Measurements from ENCODE around the gene CFAP77. TPM values are rescaled to one million over a fixed set of nuclear protein-coding genes. Genes with fewer than 3 reads are reported as not detected.

Gene CFAP77
- total and polyA plus RNA-seq, 10 of the 15 experiments (the other 5 are each of a cell fraction or from before 2014, with no cell fraction given), result 0.33 TPM; not detected in 9

GRCh38 chr9:132383462-132383883, 26.5 kb upstream of the CFAP77 start (continued):
- TF ChIP-seq NFIC (IDR thresholded peaks at IDR 0.05; ENCODE audit: low read depth, low read length), result 0 out of 2 replicates have a peak, but pooled peaks have one; percentile 12
- TF ChIP-seq DPF2 (IDR thresholded peaks at IDR 0.05), result no peak
- 0 out of 2 replicates have a peak, but pooled peaks have one; percentile 30 for TF ChIP-seq MEF2A (IDR thresholded peaks at IDR 0.05; ENCODE audit: insufficient read depth, low read depth, low read length)
- no peak for TF ChIP-seq BCL3 (IDR thresholded peaks at IDR 0.05; ENCODE audit: borderline replicate concordance, insufficient read depth, low read depth, low read length, poor library complexity, severe bottlenecking)
- no peak for TF ChIP-seq IKZF2 (IDR thresholded peaks at IDR 0.05)
- TF ChIP-seq POU2F2 (IDR thresholded peaks at IDR 0.05; ENCODE audit: borderline replicate concordance, low read depth, low read length), result peak; percentile 73; the same call in 1 of the 3 replicates
- no peak for TF ChIP-seq E4F1 (IDR thresholded peaks at IDR 0.05; ENCODE audit: borderline replicate concordance, partially characterized antibody)
- TF ChIP-seq BHLHE40 (IDR thresholded peaks at IDR 0.05; ENCODE audit: borderline replicate concordance in 1 of 2, low read depth in 2 of 2, low read length in 1 of 2), result peak in 1 of 2 experiments; percentile 20; a peak in 1 of 4 replicates
- 0 out of 2 replicates have a peak, but pooled peaks have one; percentile 21 for TF ChIP-seq SMAD5 (IDR thresholded peaks at IDR 0.05; ENCODE audit: low read depth)
- TF ChIP-seq TAF1 (IDR thresholded peaks at IDR 0.05; ENCODE audit: borderline replicate concordance, low read depth, low read length), result peak; percentile 28; the same call in 1 of the 2 replicates
- peak; percentile 50 for TF ChIP-seq RUNX3 (IDR thresholded peaks at IDR 0.05; ENCODE audit: low read length)
- peak in 1 of 3 experiments; percentile 21; a peak in 1 of 6 replicates for TF ChIP-seq CTCF (IDR thresholded peaks at IDR 0.05 in 2 of 3, conservative IDR thresholded peaks at IDR 0.05 in 1 of 3; ENCODE audit: control insufficient read depth in 2 of 3, extremely low read depth in 1 of 3, insufficient read depth in 1 of 3, low read depth in 3 of 3, low read length in 3 of 3)
